ENCODE measurements around the gene ELL.
"Not testable (repeated sequence)": the region's sequence is repeated elsewhere in the genome, so short reads cannot be mapped to it uniquely, and the experiment has no call there.

The ELL gene

GRCh38 chr19:18541258-18541991 is 19.6 kb upstream of the ELL start:
- peak overlapping the region; percentile 76; the same call in 1 of the 2 replicates for H3K4me3 ChIP-seq (ENCODE audit: low read depth, low read length)
- no peak for DNase-seq (ENCODE audit: low read depth)
- no peak for TF ChIP-seq CTCF (IDR thresholded peaks at IDR 0.05; ENCODE audit: control insufficient read depth, extremely low read depth, insufficient read depth)

- not testable (repeated sequence) for DNase-seq (ENCODE audit: low read depth); H3K4me3 ChIP-seq (ENCODE audit: low read depth, low read length)
Observed at GRCh38 chr19:18540200-18540599, 18.3 kb upstream of the ELL start.

GRCh38 chr19:18539372-18539771 is 17.5 kb upstream of the ELL start:
- H3K4me3 ChIP-seq (ENCODE audit: low read depth, low read length): no peak overlapping the region
- no peak for DNase-seq (ENCODE audit: low read depth)
- TF ChIP-seq CTCF (IDR thresholded peaks at IDR 0.05; ENCODE audit: control insufficient read depth, extremely low read depth, insufficient read depth): no peak

GRCh38 chr19:18538115-18538514 is 16.2 kb upstream of the ELL start:
- DNase-seq (ENCODE audit: low read depth): no peak
- no peak for TF ChIP-seq CTCF (IDR thresholded peaks at IDR 0.05; ENCODE audit: control insufficient read depth, extremely low read depth, insufficient read depth)
- H3K4me3 ChIP-seq (ENCODE audit: low read depth, low read length): no peak overlapping the region

- no peak overlapping the region for H3K4me3 ChIP-seq (ENCODE audit: low read depth, low read length)
- TF ChIP-seq CTCF (IDR thresholded peaks at IDR 0.05; ENCODE audit: control insufficient read depth, extremely low read depth, insufficient read depth): no peak
- DNase-seq (ENCODE audit: low read depth): no peak
Observed at GRCh38 chr19:18537431-18537830, 15.6 kb upstream of the ELL start.

- H3K4me3 ChIP-seq (ENCODE audit: low read depth, low read length): no peak overlapping the region
- no peak for DNase-seq (ENCODE audit: low read depth)
- TF ChIP-seq CTCF (IDR thresholded peaks at IDR 0.05; ENCODE audit: control insufficient read depth, extremely low read depth, insufficient read depth): no peak
Observed at GRCh38 chr19:18536475-18536874, 14.6 kb upstream of the ELL start.

GRCh38 chr19:18533058-18533457 is 11.2 kb upstream of the ELL start:
- no peak for TF ChIP-seq CTCF (IDR thresholded peaks at IDR 0.05; ENCODE audit: control insufficient read depth, extremely low read depth, insufficient read depth)
- DNase-seq (ENCODE audit: low read depth): no peak
- H3K4me3 ChIP-seq (ENCODE audit: low read depth, low read length): no peak overlapping the region
